ENCODE data around the gene MPP2. TPM values are rescaled to one million over a fixed set of nuclear protein-coding genes. Genes with fewer than 3 reads are reported as not detected.

Gene MPP2
- total RNA-seq, 4 donors from 2014 or later = 2.0 to 20.9 (median 13.3) TPM

Other genes with a start within 250 kb of the MPP2 start
- 10 to 100 TPM in 3 of 4 donors, 1 to 10 TPM in 1; 6.9 to 24.3 (median 14.0) TPM for gene MEOX1, start 245.6 kb downstream of the MPP2 start, total RNA-seq
- gene SOST, start 148.7 kb downstream of the MPP2 start, total RNA-seq = not detected
- 10 to 100 TPM; 28.4 to 88.1 (median 39.8) TPM for gene DUSP3, start 128.6 kb downstream of the MPP2 start, total RNA-seq
- gene CFAP97D1, start 127.1 kb downstream of the MPP2 start, total RNA-seq = not detected
- gene MPP3, start 74.4 kb downstream of the MPP2 start, total RNA-seq = 10 to 100 TPM in 3 of 4 donors, 1 to 10 TPM in 1; 5.6 to 21.2 (median 15.8) TPM
- 1 to 10 TPM in 3 of 4 donors, not detected in 1; 2.1 to 6.5 (median 6.2) TPM for gene CD300LG, start 60.4 kb downstream of the MPP2 start, total RNA-seq
- not detected for gene PPY, start 34.9 kb upstream of the MPP2 start, total RNA-seq
- not detected for gene PYY, start 46.4 kb upstream of the MPP2 start, total RNA-seq
- 1 to 10 TPM; 1.3 to 9.7 (median 2.6) TPM for gene NAGS, start 97.1 kb upstream of the MPP2 start, total RNA-seq
- 10 to 100 TPM in 3 of 4 donors, 1 to 10 TPM in 1; 1.5 to 76.1 (median 49.8) TPM for gene TMEM101, start 107.4 kb upstream of the MPP2 start, total RNA-seq
- gene LSM12, start 159.1 kb upstream of the MPP2 start, total RNA-seq = 10 to 100 TPM; 24.5 to 49.8 (median 37.1) TPM
- gene G6PC3, start 163.2 kb upstream of the MPP2 start, total RNA-seq = 10 to 100 TPM; 12.4 to 66.3 (median 33.8) TPM
- gene HDAC5, start 216.1 kb upstream of the MPP2 start, total RNA-seq = 10 to 100 TPM; 35.9 to 74.1 (median 58.0) TPM
- gene HROB, start 234.4 kb upstream of the MPP2 start, total RNA-seq = 1 to 10 TPM in 2 of 4 donors, not detected in 2; 1.6 to 2.4 TPM